A549 (cell line): ENCODE results near the gene RNF213.

ENCODE experiments used
- CTCF ChIP-seq: fragments of >200 bp; sonication (Bioruptor Twin); formaldehyde crosslinking; IDR thresholded peaks from 3 replicates; pipeline ENCODE4 v1.5.1; 2016
- EP300 ChIP-seq, 2 experiments: fragments of >200 bp; sonication (Bioruptor Twin); formaldehyde crosslinking; IDR thresholded peaks; 2 replicates in 1 of 2; 3 replicates in 1 of 2; pipeline ENCODE4 v1.6.1; 2016 to 2017
- NR3C1 ChIP-seq: fragments of >200 bp; sonication (Bioruptor Twin); formaldehyde crosslinking; IDR thresholded peaks from 3 replicates; pipeline ENCODE4 v1.6.1; 2017
- SMC3 ChIP-seq: fragments of >200 bp; sonication (Bioruptor Twin); formaldehyde crosslinking; IDR thresholded peaks from 3 replicates; pipeline ENCODE4 v1.6.1; 2018; ENCODE audit warnings: inconsistent platforms

DNA sequence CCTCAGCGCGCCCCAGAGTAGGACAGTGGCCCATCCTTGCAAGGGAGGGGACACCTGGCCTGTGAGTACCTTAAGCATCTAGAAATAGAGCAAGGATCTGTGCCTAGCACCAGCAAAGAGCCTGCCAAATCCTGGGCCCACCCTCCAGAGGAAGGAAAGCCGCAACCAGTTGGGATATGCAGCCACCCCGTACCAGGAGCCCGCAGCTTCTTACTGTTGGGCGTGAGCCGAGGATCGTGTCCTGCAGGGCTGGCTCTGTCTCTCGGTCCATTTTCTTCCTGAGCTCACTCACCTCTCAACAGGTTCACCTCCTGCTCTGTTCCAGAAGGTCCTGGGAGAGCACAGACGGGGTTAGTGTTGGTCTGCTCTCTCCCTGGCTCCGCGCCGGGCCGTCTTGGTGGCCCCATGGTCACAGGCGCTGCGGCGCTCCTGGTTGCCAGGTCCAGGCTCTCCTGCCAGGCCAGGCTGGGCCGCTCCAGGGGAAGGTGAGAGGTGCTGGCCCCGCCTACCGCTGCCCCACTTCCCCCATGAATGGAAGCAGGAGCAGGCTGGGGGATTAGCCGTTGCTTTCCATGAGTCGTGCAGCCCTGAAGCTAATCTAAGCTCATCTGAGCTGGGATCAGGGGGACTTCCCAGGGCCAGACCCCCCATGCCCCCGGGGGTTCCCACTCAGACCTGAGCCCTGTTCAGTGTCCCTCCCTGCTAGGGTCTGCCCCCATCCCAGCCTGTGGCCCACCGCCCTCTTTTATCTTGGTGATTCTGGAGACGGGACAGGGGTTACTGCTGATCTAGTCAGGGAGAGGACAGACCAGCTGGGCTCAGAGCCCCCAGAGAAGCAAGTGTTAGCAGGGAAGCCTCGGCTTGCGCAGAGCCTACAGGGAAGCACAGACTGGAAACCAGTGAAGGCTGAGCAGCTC is 167.0 kb downstream of the RNF213 start:
- TF ChIP-seq NR3C1 (no peak), SMC3 (no peak), CTCF (no peak), EP300 (IDR thresholded peaks at IDR 0.05) (no peak)
